ENCODE results near the gene SEMA3E.

GRCh38 chr7:83614112-83614511 is 34.8 kb downstream of the SEMA3E start:
- TF ChIP-seq CTCF (IDR thresholded peaks at IDR 0.05) (no peak), POLR2AphosphoS5 (IDR thresholded peaks at IDR 0.05) (no peak)
